ENCODE results near the gene NTSR2. TPM values are rescaled to one million over a fixed set of nuclear protein-coding genes. Genes with fewer than 3 reads are reported as not detected.

Gene NTSR2, protein sequence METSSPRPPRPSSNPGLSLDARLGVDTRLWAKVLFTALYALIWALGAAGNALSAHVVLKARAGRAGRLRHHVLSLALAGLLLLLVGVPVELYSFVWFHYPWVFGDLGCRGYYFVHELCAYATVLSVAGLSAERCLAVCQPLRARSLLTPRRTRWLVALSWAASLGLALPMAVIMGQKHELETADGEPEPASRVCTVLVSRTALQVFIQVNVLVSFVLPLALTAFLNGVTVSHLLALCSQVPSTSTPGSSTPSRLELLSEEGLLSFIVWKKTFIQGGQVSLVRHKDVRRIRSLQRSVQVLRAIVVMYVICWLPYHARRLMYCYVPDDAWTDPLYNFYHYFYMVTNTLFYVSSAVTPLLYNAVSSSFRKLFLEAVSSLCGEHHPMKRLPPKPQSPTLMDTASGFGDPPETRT
- total RNA-seq (ENCODE audit: low replicate concordance) = not detected in 2 replicates

DNA sequence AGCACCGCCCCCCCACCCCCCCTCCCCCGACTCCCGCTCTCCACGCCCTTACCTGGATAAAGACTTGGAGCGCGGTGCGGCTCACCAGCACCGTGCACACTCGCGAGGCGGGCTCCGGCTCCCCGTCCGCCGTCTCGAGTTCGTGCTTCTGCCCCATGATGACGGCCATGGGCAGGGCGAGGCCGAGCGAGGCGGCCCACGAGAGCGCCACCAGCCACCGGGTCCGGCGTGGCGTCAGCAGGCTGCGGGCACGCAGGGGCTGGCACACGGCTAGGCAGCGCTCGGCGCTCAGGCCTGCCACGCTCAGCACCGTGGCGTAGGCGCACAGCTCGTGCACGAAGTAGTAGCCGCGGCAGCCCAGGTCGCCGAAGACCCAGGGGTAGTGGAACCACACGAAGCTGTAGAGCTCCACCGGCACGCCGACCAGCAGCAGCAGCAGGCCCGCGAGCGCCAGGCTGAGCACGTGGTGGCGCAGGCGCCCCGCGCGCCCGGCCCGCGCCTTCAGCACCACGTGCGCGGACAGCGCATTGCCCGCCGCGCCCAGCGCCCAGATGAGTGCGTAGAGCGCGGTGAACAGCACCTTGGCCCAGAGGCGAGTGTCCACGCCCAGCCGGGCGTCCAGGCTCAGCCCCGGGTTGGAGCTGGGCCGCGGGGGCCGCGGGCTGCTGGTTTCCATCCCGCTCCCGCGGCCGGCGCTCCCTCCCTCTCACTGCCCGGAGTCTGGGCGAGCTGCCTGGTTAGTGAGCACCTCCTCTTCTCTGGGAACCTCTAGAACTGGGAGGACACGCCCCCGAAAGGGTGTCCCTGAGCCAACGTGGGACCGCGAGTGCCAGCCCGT is at the start of gene NTSR2:
NTSR2 (minus strand) TSS at position 742 of the 838 bp plus-strand sequence; CDS start at position 676, 66 bp downstream.
- Histone ChIP-seq H3K79me2 (ENCODE audit: low read depth) (no peaks in the 10 kb centered on the region), H3K9me3 (ENCODE audit: low read depth) (no peaks in the 10 kb centered on the region), H4K20me1 (ENCODE audit: low read depth) (peaks cover 16% of the 10 kb centered on the region), H3K4me3 (no peak within 1 kb of the TSS), H3K27ac (no peak within 1 kb of the TSS), H3K27me3 (peaks cover 59% of the 10 kb centered on the region), H3K9ac (no peak within 1 kb of the TSS), H2AFZ (replicated peaks) (no peak within 1 kb of the TSS), H3F3A (ENCODE audit: low read depth) (peaks cover 12% of the 10 kb centered on the region), H3K4me1 (no peaks in the 10 kb centered on the region), H3K36me3 (no peaks in the 10 kb centered on the region), H3K4me2 (peak within 1 kb of the TSS; percentile 64)
- Mint-ChIP-seq H3K4me3 (peak within 1 kb of the TSS; percentile 35), H3K4me1 (peaks cover 9% of the 10 kb centered on the region), H3K36me3 (no peaks in the 10 kb centered on the region), H3K27me3 (ENCODE audit: insufficient read depth, low read depth) (peaks cover 13% of the 10 kb centered on the region), H3K9me3 (no peaks in the 10 kb centered on the region), H3K27ac (no peak within 1 kb of the TSS)
- TF ChIP-seq, protein P1, sequence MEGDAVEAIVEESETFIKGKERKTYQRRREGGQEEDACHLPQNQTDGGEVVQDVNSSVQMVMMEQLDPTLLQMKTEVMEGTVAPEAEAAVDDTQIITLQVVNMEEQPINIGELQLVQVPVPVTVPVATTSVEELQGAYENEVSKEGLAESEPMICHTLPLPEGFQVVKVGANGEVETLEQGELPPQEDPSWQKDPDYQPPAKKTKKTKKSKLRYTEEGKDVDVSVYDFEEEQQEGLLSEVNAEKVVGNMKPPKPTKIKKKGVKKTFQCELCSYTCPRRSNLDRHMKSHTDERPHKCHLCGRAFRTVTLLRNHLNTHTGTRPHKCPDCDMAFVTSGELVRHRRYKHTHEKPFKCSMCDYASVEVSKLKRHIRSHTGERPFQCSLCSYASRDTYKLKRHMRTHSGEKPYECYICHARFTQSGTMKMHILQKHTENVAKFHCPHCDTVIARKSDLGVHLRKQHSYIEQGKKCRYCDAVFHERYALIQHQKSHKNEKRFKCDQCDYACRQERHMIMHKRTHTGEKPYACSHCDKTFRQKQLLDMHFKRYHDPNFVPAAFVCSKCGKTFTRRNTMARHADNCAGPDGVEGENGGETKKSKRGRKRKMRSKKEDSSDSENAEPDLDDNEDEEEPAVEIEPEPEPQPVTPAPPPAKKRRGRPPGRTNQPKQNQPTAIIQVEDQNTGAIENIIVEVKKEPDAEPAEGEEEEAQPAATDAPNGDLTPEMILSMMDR (IDR thresholded peaks at IDR 0.05) = peak; percentile 11
- TF ChIP-seq EZH2 (IDR thresholded peaks at IDR 0.05) (peak; percentile 31), EZH2phosphoT487 (IDR thresholded peaks at IDR 0.05) (no peak)
- peak; percentile 92 for DNase-seq (ENCODE audit: low spot score)

DNA sequence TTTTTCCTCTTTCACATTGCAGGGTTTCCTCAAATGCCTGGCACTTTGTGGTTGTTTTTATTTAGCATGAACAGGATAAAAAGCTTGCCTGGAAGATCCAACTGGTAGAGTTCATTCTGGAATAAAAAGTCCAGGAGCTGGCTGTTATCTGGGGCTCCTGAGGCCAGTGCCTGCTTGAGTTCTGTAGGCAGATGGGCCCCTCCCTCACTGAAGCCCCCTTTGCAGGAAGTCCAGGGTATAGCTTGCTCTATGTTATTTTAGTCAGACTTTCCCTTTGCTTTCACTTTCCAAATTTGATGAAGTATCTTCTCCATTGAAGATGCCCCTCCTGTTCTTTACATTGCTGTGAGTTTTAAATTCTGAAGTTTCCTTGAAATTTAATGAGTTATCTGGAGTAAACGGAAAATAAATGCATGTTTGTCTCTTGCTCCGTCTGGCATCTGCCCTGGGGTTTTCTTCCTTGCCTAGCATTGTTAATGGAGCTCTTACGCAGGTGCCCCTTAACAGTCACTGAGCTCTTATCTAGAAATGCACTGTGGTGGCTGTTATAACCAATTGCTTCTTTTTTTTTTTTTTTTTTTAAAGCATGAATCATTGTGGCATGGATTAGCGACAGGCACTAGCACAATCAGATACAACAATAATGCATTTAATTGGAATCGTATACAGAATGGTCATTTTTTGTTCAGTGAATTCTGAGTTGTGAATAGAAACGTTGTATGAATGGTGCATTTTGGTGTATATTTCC is 49.4 kb upstream of the NTSR2 start:
- Histone ChIP-seq H3K4me3 (no peak overlapping the region), H3K79me2 (ENCODE audit: low read depth) (no peaks in the 10 kb centered on the region), H2AFZ (replicated peaks) (no peak overlapping the region), H4K20me1 (ENCODE audit: low read depth) (no peaks in the 10 kb centered on the region), H3K27me3 (no peaks in the 10 kb centered on the region), H3K4me2 (no peak overlapping the region), H3K36me3 (no peaks in the 10 kb centered on the region), H3K27ac (no peak overlapping the region), H3K9me3 (ENCODE audit: low read depth) (no peaks in the 10 kb centered on the region), H3K4me1 (peaks cover 5% of the 10 kb centered on the region), H3K9ac (no peak overlapping the region), H3F3A (ENCODE audit: low read depth) (no peaks in the 10 kb centered on the region)
- TF ChIP-seq, protein P1 (IDR thresholded peaks at IDR 0.05) = no peak
- TF ChIP-seq EZH2 (IDR thresholded peaks at IDR 0.05) = no peak
- TF ChIP-seq EZH2phosphoT487 (IDR thresholded peaks at IDR 0.05) = no peak
- no peak overlapping the region for H3K27ac Mint-ChIP-seq
- H3K4me3 Mint-ChIP-seq = no peak overlapping the region
- no peaks in the 10 kb centered on the region for H3K9me3 Mint-ChIP-seq
- no peak for DNase-seq (ENCODE audit: low spot score)
- H3K4me1 Mint-ChIP-seq = peaks cover 23% of the 10 kb centered on the region
- peaks cover 11% of the 10 kb centered on the region for H3K27me3 Mint-ChIP-seq (ENCODE audit: insufficient read depth, low read depth)
- no peaks in the 10 kb centered on the region for H3K36me3 Mint-ChIP-seq

DNA sequence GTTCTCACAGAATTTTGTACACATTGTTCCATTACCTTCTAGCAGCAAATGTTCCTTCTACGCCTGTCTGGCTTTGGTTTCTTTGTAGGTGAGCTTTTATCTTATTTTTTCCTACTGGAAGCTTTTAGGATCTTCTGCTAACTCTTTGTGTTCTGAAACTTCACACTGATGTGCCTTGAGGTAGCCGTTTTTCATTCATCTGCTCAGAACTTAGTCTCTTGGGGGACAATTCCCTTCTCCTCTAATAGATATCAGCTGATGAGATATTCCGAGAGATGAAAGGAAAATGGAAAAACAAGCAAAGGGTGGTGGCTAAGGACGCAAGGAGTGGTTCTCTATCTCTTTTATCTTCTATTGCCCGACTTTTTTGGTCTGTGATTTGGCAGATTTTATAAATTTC is 48.6 kb upstream of the NTSR2 start:
- Histone ChIP-seq H3K27ac (no peak overlapping the region), H3K4me2 (no peak overlapping the region), H3K9ac (no peak overlapping the region), H4K20me1 (ENCODE audit: low read depth) (no peaks in the 10 kb centered on the region), H3K4me3 (no peak overlapping the region), H2AFZ (replicated peaks) (no peak overlapping the region), H3K4me1 (no peaks in the 10 kb centered on the region), H3F3A (ENCODE audit: low read depth) (no peaks in the 10 kb centered on the region), H3K27me3 (no peaks in the 10 kb centered on the region), H3K9me3 (ENCODE audit: low read depth) (no peaks in the 10 kb centered on the region), H3K79me2 (ENCODE audit: low read depth) (no peaks in the 10 kb centered on the region), H3K36me3 (no peaks in the 10 kb centered on the region)
- DNase-seq (ENCODE audit: low spot score) = no peak
- peaks cover 11% of the 10 kb centered on the region for H3K27me3 Mint-ChIP-seq (ENCODE audit: insufficient read depth, low read depth)
- H3K4me3 Mint-ChIP-seq = no peak overlapping the region
- H3K36me3 Mint-ChIP-seq = no peaks in the 10 kb centered on the region
- no peak overlapping the region for H3K27ac Mint-ChIP-seq
- no peaks in the 10 kb centered on the region for H3K9me3 Mint-ChIP-seq
- H3K4me1 Mint-ChIP-seq = peaks cover 24% of the 10 kb centered on the region
- no peak for TF ChIP-seq EZH2 (IDR thresholded peaks at IDR 0.05)
- TF ChIP-seq EZH2phosphoT487 (IDR thresholded peaks at IDR 0.05) = no peak
- TF ChIP-seq, protein P1 (IDR thresholded peaks at IDR 0.05) = no peak

All from neural progenitor cell (in vitro differentiated cells).